Measurements from ENCODE around the gene TMEM63C.

The TMEM63C gene

DNA sequence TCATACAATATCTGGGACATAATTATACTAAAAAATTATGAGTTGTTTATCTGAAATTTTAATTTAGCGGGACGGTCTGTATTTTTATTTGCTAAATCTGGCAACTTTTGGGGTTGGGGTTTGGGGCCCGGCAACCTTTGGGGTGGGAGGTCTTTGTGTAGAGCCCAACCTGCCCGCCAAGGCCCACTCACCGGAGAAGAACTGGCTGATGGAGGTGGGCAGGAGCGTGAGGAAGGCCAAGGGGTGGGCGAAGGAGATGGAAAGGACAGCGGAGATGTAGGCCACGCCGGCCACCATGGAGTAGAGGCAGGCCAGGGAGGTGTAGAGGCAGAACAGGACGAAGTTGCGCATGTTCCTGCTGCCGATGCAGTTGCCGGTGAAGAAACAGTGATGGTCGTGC lies 42.6 kb upstream of the TMEM63C start:
- TF ChIP-seq GLIS3 (CRISPR knock-in tag; IDR thresholded peaks at IDR 0.05) (no peak), PPARA (CRISPR knock-in tag; IDR thresholded peaks at IDR 0.05; ENCODE audit: borderline replicate concordance) (no peak), ESRRG (CRISPR knock-in tag; IDR thresholded peaks at IDR 0.05) (no peak), ZNF8 (CRISPR knock-in tag; IDR thresholded peaks at IDR 0.05) (no peak), CSDC2 (CRISPR knock-in tag; IDR thresholded peaks at IDR 0.05) (no peak), ZNF565 (CRISPR knock-in tag; conservative IDR thresholded peaks at IDR 0.05; ENCODE audit: low read depth) (no peak), ZNF70 (CRISPR knock-in tag; IDR thresholded peaks at IDR 0.05) (no peak), OSR1 (CRISPR knock-in tag; IDR thresholded peaks at IDR 0.05) (no peak), TOX (CRISPR knock-in tag; IDR thresholded peaks at IDR 0.05; ENCODE audit: borderline replicate concordance) (no peak), SNAI2 (CRISPR knock-in tag; IDR thresholded peaks at IDR 0.05) (no peak), ZFP30 (CRISPR knock-in tag; IDR thresholded peaks at IDR 0.05) (no peak), ISL1 (CRISPR knock-in tag; IDR thresholded peaks at IDR 0.05) (no peak), ZC3H10 (CRISPR knock-in tag; IDR thresholded peaks at IDR 0.05) (no peak)
- TF ChIP-seq, protein P1, sequence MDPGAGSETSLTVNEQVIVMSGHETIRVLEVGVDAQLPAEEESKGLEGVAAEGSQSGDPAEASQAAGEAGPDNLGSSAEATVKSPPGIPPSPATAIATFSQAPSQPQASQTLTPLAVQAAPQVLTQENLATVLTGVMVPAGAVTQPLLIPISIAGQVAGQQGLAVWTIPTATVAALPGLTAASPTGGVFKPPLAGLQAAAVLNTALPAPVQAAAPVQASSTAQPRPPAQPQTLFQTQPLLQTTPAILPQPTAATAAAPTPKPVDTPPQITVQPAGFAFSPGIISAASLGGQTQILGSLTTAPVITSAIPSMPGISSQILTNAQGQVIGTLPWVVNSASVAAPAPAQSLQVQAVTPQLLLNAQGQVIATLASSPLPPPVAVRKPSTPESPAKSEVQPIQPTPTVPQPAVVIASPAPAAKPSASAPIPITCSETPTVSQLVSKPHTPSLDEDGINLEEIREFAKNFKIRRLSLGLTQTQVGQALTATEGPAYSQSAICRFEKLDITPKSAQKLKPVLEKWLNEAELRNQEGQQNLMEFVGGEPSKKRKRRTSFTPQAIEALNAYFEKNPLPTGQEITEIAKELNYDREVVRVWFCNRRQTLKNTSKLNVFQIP (CRISPR knock-in tag; IDR thresholded peaks at IDR 0.05; ENCODE audit: borderline replicate concordance, low read depth) = no peak
- TF ChIP-seq, protein P2, sequence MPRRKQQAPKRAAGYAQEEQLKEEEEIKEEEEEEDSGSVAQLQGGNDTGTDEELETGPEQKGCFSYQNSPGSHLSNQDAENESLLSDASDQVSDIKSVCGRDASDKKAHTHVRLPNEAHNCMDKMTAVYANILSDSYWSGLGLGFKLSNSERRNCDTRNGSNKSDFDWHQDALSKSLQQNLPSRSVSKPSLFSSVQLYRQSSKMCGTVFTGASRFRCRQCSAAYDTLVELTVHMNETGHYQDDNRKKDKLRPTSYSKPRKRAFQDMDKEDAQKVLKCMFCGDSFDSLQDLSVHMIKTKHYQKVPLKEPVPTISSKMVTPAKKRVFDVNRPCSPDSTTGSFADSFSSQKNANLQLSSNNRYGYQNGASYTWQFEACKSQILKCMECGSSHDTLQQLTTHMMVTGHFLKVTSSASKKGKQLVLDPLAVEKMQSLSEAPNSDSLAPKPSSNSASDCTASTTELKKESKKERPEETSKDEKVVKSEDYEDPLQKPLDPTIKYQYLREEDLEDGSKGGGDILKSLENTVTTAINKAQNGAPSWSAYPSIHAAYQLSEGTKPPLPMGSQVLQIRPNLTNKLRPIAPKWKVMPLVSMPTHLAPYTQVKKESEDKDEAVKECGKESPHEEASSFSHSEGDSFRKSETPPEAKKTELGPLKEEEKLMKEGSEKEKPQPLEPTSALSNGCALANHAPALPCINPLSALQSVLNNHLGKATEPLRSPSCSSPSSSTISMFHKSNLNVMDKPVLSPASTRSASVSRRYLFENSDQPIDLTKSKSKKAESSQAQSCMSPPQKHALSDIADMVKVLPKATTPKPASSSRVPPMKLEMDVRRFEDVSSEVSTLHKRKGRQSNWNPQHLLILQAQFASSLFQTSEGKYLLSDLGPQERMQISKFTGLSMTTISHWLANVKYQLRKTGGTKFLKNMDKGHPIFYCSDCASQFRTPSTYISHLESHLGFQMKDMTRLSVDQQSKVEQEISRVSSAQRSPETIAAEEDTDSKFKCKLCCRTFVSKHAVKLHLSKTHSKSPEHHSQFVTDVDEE (CRISPR knock-in tag; IDR thresholded peaks at IDR 0.05) = no peak
- TF ChIP-seq, protein P3, sequence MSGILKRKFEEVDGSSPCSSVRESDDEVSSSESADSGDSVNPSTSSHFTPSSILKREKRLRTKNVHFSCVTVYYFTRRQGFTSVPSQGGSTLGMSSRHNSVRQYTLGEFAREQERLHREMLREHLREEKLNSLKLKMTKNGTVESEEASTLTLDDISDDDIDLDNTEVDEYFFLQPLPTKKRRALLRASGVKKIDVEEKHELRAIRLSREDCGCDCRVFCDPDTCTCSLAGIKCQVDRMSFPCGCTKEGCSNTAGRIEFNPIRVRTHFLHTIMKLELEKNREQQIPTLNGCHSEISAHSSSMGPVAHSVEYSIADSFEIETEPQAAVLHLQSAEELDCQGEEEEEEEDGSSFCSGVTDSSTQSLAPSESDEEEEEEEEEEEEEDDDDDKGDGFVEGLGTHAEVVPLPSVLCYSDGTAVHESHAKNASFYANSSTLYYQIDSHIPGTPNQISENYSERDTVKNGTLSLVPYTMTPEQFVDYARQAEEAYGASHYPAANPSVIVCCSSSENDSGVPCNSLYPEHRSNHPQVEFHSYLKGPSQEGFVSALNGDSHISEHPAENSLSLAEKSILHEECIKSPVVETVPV (CRISPR knock-in tag; IDR thresholded peaks at IDR 0.05) = no peak
- TF ChIP-seq, protein P4, sequence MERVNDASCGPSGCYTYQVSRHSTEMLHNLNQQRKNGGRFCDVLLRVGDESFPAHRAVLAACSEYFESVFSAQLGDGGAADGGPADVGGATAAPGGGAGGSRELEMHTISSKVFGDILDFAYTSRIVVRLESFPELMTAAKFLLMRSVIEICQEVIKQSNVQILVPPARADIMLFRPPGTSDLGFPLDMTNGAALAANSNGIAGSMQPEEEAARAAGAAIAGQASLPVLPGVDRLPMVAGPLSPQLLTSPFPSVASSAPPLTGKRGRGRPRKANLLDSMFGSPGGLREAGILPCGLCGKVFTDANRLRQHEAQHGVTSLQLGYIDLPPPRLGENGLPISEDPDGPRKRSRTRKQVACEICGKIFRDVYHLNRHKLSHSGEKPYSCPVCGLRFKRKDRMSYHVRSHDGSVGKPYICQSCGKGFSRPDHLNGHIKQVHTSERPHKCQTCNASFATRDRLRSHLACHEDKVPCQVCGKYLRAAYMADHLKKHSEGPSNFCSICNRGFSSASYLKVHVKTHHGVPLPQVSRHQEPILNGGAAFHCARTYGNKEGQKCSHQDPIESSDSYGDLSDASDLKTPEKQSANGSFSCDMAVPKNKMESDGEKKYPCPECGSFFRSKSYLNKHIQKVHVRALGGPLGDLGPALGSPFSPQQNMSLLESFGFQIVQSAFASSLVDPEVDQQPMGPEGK (CRISPR knock-in tag; IDR thresholded peaks at IDR 0.05; ENCODE audit: borderline replicate concordance) = no peak
- TF ChIP-seq, protein P5, sequence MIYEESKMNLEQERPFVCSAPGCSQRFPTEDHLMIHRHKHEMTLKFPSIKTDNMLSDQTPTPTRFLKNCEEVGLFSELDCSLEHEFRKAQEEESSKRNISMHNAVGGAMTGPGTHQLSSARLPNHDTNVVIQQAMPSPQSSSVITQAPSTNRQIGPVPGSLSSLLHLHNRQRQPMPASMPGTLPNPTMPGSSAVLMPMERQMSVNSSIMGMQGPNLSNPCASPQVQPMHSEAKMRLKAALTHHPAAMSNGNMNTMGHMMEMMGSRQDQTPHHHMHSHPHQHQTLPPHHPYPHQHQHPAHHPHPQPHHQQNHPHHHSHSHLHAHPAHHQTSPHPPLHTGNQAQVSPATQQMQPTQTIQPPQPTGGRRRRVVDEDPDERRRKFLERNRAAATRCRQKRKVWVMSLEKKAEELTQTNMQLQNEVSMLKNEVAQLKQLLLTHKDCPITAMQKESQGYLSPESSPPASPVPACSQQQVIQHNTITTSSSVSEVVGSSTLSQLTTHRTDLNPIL (CRISPR knock-in tag; IDR thresholded peaks at IDR 0.05; ENCODE audit: low read depth) = no peak
- ATAC-seq = no peak

DNA sequence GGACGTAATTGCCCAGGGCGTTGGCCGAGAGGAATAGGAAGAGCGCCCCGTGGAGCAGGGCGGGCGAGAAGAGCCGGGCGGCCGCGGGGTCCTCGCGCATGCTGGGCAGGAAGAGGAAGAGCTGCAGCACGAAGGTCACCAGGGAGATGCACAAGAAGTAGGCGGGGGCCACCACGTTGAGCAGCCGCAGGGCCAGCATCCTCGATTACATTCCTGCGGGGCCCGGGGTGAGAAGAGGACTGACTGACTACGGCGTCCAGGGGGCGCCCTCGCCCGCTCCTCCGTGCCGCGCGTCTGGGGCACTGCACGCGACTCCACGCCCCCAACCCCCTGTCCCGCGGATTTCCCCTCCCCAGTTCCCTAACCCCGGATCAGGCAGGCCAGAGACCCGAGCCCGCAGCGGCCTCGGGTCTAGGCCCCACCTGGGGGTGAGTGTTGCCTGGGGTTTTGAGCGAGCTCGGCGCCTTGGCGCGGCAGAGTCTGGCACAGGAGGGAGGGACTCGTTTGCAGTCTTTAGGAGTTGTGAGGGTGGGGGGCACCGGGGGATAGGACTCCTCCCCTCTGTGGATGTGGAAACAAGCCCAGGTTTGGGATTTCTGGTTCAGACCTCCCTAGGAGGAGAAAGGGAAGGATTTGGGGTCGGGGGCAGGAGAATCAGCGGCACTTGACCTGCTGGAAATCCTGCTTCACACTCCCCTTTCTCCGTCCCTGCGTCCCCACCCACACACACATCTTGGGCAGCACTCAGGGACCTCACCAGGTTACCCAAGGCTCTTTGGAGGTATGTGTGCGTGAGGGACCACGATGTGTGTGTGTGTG lies 41.8 kb upstream of the TMEM63C start:
- peak; percentile 81 for ATAC-seq
- no peak for TF ChIP-seq ZC3H10 (CRISPR knock-in tag; IDR thresholded peaks at IDR 0.05)
- TF ChIP-seq, protein P3 (CRISPR knock-in tag; IDR thresholded peaks at IDR 0.05) = no peak
- no peak for TF ChIP-seq GLIS3 (CRISPR knock-in tag; IDR thresholded peaks at IDR 0.05)
- TF ChIP-seq PPARA (CRISPR knock-in tag; IDR thresholded peaks at IDR 0.05; ENCODE audit: borderline replicate concordance) = no peak
- no peak for TF ChIP-seq SNAI2 (CRISPR knock-in tag; IDR thresholded peaks at IDR 0.05)
- no peak for TF ChIP-seq ARNTL (CRISPR knock-in tag; IDR thresholded peaks at IDR 0.05; ENCODE audit: borderline replicate concordance, low read depth)
- TF ChIP-seq ZNF8 (CRISPR knock-in tag; IDR thresholded peaks at IDR 0.05) = no peak
- no peak for TF ChIP-seq CSDC2 (CRISPR knock-in tag; IDR thresholded peaks at IDR 0.05)
- no peak for TF ChIP-seq RARB (CRISPR knock-in tag; IDR thresholded peaks at IDR 0.05)
- TF ChIP-seq OSR1 (CRISPR knock-in tag; IDR thresholded peaks at IDR 0.05) = no peak
- no peak for TF ChIP-seq BACH2 (CRISPR knock-in tag; IDR thresholded peaks at IDR 0.05; ENCODE audit: borderline replicate concordance)
- TF ChIP-seq, protein P2 (CRISPR knock-in tag; IDR thresholded peaks at IDR 0.05) = no peak
- no peak for TF ChIP-seq TCF4 (CRISPR knock-in tag; IDR thresholded peaks at IDR 0.05; ENCODE audit: borderline replicate concordance)
- no peak for TF ChIP-seq ISL1 (CRISPR knock-in tag; IDR thresholded peaks at IDR 0.05)
- no peak for TF ChIP-seq ZFP3 (CRISPR knock-in tag; IDR thresholded peaks at IDR 0.05)
- no peak for TF ChIP-seq ZNF70 (CRISPR knock-in tag; IDR thresholded peaks at IDR 0.05)
- TF ChIP-seq, protein P5 (CRISPR knock-in tag; IDR thresholded peaks at IDR 0.05; ENCODE audit: low read depth) = no peak
